Right atrium auricular region (tissue), 2 donors: Measurements from ENCODE around the gene IGSF6. TPM values are rescaled to one million over a fixed set of nuclear protein-coding genes. Genes with fewer than 3 reads are reported as not detected.

Experiments used
- DNase-seq: peaks from one replicate; pipeline ENCODE4 v3.0.0-alpha.2; 2019; ENCODE audit warnings: low spot score
- H3K27ac ChIP-seq, 2 donors: fragments of 200-600 bp; sonication (generic); 1 replicate in 1 of 2; 2 replicates in 1 of 2; pipeline ENCODE4 v1.5.1; 2016 to 2019
- H3K27me3 ChIP-seq, 2 donors: fragments of 200-600 bp; sonication (generic); one replicate each; pipeline versions ENCODE4 v1.5.1 to v1.6.0; 2017 to 2019
- H3K36me3 ChIP-seq: fragments of 200-600 bp; sonication (generic); one replicate; pipeline ENCODE4 v1.5.1; 2016
- H3K4me1 ChIP-seq, 2 donors: fragments of 200-600 bp; sonication (generic); one replicate each; pipeline versions ENCODE4 v1.5.1 to v1.6.0; 2017 to 2019
- H3K4me3 ChIP-seq, 2 donors: fragments of 200-600 bp; sonication (generic); 1 replicate in 1 of 2; 2 replicates in 1 of 2; pipeline ENCODE4 v1.5.1; 2017 to 2019; ENCODE audit warnings: mild to moderate bottlenecking in 1 of 2, moderate library complexity in 1 of 2
- H3K9me3 ChIP-seq, 2 donors: fragments of 200-600 bp; sonication (generic); one replicate each; pipeline ENCODE4 v1.5.1; 2019
- total RNA-seq, 2 donors: library from RNA; depleted of rRNA; stranded (reverse); fragments of >200 nt; gene quantifications; one replicate each; pipeline ENCODE4 v1.1.0, GENCODE V29; 2016
- TF ChIP-seq, protein P1 (sequence below), 2 donors: fragments of 200-600 bp; sonication (generic); IDR thresholded peaks; one replicate each; pipeline ENCODE4 v1.5.1; 2019; ENCODE audit warnings: antibody characterized with exemption in 2 of 2

Gene IGSF6
- total RNA-seq, 2 donors from 2014 or later = 0.67 to 1.6 TPM

GRCh38 chr16:21619765-21620425, 32.5 kb downstream of the IGSF6 start:
- Histone ChIP-seq H3K9me3 (no peaks in the 10 kb centered on the region), H3K27me3 (no peaks in the 10 kb centered on the region), H3K36me3 (peaks cover 2% of the 10 kb centered on the region), H3K4me3 (no peak overlapping the region), H3K27ac (no peak overlapping the region), H3K4me1 (no peaks in the 10 kb centered on the region)
- no peak for DNase-seq
- TF ChIP-seq, protein P1, sequence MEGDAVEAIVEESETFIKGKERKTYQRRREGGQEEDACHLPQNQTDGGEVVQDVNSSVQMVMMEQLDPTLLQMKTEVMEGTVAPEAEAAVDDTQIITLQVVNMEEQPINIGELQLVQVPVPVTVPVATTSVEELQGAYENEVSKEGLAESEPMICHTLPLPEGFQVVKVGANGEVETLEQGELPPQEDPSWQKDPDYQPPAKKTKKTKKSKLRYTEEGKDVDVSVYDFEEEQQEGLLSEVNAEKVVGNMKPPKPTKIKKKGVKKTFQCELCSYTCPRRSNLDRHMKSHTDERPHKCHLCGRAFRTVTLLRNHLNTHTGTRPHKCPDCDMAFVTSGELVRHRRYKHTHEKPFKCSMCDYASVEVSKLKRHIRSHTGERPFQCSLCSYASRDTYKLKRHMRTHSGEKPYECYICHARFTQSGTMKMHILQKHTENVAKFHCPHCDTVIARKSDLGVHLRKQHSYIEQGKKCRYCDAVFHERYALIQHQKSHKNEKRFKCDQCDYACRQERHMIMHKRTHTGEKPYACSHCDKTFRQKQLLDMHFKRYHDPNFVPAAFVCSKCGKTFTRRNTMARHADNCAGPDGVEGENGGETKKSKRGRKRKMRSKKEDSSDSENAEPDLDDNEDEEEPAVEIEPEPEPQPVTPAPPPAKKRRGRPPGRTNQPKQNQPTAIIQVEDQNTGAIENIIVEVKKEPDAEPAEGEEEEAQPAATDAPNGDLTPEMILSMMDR (IDR thresholded peaks at IDR 0.05) = no peak

DNA sequence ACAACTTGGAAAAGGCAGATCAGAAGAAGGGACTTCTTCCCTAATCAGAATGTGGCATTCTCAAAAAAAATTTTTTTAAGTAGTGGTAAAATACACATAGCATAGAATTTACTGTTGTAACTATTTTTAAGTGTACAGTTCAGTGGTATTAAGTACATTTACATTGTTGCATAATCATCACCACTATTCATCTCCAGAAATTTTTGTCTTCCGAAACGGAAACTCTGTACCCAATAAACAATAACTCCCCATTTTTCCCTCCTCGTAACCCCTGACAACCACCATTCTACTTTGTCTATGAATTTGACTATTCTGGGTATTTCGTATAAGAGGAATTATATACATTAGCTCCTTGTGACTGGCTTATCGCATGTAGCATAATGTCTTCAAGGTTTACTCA, 34.1 kb downstream of the IGSF6 start:
- Histone ChIP-seq H3K4me1 (no peaks in the 10 kb centered on the region), H3K9me3 (no peaks in the 10 kb centered on the region), H3K36me3 (no peaks in the 10 kb centered on the region), H3K27me3 (no peaks in the 10 kb centered on the region), H3K4me3 (no peak overlapping the region), H3K27ac (no peak overlapping the region)
- no peak for DNase-seq
- TF ChIP-seq, protein P1 (IDR thresholded peaks at IDR 0.05) = no peak

DNA sequence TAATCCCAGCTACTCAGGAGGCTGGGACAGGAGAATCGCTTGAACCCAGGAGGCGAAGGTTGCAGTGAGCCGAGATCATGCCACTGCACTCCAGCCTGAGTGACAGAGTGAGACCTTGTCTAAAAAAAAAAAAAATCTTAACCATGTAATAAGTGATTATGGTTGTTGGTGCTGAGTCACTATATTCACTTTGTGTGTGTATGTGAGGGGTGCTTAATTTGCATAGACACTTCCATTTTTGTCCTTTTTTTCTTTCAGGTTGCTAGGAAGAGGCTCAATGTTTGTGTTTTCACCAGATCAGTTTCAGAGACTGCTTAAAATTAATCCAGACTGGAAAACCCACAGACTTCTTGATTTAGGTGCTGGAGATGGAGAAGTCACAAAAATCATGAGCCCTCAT, 34.8 kb downstream of the IGSF6 start:
- H3K36me3 ChIP-seq = no peaks in the 10 kb centered on the region
- no peak overlapping the region for H3K27ac ChIP-seq
- H3K9me3 ChIP-seq = no peaks in the 10 kb centered on the region
- H3K27me3 ChIP-seq = no peaks in the 10 kb centered on the region
- DNase-seq = no peak
- H3K4me1 ChIP-seq = no peaks in the 10 kb centered on the region
- H3K4me3 ChIP-seq = no peak overlapping the region
- TF ChIP-seq, protein P1 (IDR thresholded peaks at IDR 0.05) = no peak

DNA sequence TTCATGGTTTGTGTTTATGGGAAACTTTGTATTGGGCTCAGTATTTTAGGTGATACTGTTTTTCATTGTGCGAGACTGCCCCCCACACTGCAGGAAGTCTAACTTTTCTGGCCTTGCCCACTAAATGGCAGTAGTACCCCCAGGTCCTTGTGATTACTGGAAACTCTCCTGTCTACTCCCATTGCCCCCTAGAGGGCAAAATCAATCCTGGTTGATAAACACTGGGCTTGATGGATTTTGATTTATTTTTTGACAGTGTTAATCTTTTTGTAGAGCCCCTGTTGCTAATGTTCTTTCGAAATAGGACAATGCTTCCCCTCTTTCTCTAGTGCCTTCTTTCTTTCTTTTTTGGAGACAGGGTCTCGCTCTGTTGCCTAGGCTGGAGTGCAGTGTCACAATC, 37.5 kb downstream of the IGSF6 start:
- DNase-seq = no peak
- no peak overlapping the region for H3K27ac ChIP-seq
- H3K27me3 ChIP-seq = no peaks in the 10 kb centered on the region
- H3K4me3 ChIP-seq = no peak overlapping the region
- no peaks in the 10 kb centered on the region for H3K36me3 ChIP-seq
- peaks cover 0 to 23% of the 10 kb centered on the region in 2 donors for H3K4me1 ChIP-seq
- no peaks in the 10 kb centered on the region for H3K9me3 ChIP-seq
- TF ChIP-seq, protein P1 (IDR thresholded peaks at IDR 0.05) = no peak

GRCh38 chr16:21613781-21614180, 38.6 kb downstream of the IGSF6 start:
- H3K9me3 ChIP-seq = no peaks in the 10 kb centered on the region
- H3K36me3 ChIP-seq = no peaks in the 10 kb centered on the region
- TF ChIP-seq, protein P1 (IDR thresholded peaks at IDR 0.05) = no peak
- DNase-seq = no peak
- H3K4me3 ChIP-seq = no peak overlapping the region
- H3K27ac ChIP-seq = no peak overlapping the region
- no peaks in the 10 kb centered on the region for H3K27me3 ChIP-seq
- peaks cover 0 to 27% of the 10 kb centered on the region in 2 donors for H3K4me1 ChIP-seq

GRCh38 chr16:21613361-21613760, 39.0 kb downstream of the IGSF6 start:
- Histone ChIP-seq H3K27ac (no peak overlapping the region), H3K4me1 (peaks cover 0 to 31% of the 10 kb centered on the region in 2 donors)
- TF ChIP-seq, protein P1 (IDR thresholded peaks at IDR 0.05) = no peak

More at GRCh38 chr16:21613361-21613760, 39.0 kb downstream of the IGSF6 start:
- no peaks in the 10 kb centered on the region for H3K36me3 ChIP-seq
- DNase-seq = no peak
- H3K4me3 ChIP-seq = no peak overlapping the region
- no peaks in the 10 kb centered on the region for H3K9me3 ChIP-seq
- H3K27me3 ChIP-seq = no peaks in the 10 kb centered on the region
